Fibroblast of skin of left quadriceps (primary cell): ENCODE measurements around the gene GDPD5.
"Not testable (repeated sequence)": the region's sequence is repeated elsewhere in the genome, so short reads cannot be mapped to it uniquely, and the experiment has no call there.

ENCODE experiments used
- DNase-seq, 2 experiments: peaks; one replicate each; pipeline ENCODE4 v3.0.0-alpha.2; 2013; ENCODE audit warnings: low read depth in 2 of 2

The GDPD5 gene

GRCh38 chr11:75428989-75429640, 96.6 kb downstream of the GDPD5 start:
- DNase-seq: no peak

- peak; percentile 68 to 70 for DNase-seq
Measured at GRCh38 chr11:75428281-75428724, 97.4 kb downstream of the GDPD5 start.

- DNase-seq: no peak
Measured at GRCh38 chr11:75427181-75427580, 98.6 kb downstream of the GDPD5 start.

- no peak for DNase-seq
Measured at GRCh38 chr11:75426720-75427086, 99.0 kb downstream of the GDPD5 start.

- DNase-seq: no peak
Measured at GRCh38 chr11:75425422-75425821, 100.3 kb downstream of the GDPD5 start.

GRCh38 chr11:75424396-75424795, 101.3 kb downstream of the GDPD5 start:
- no peak for DNase-seq

- no peak for DNase-seq
Measured at GRCh38 chr11:75423721-75424120, 102.0 kb downstream of the GDPD5 start.

GRCh38 chr11:75422248-75423231, 103.2 kb downstream of the GDPD5 start:
- no peak for DNase-seq

- no peak for DNase-seq
Measured at GRCh38 chr11:75421902-75422247, 103.9 kb downstream of the GDPD5 start.

GRCh38 chr11:75421035-75421602, 104.6 kb downstream of the GDPD5 start:
- DNase-seq: no peak

- no peak for DNase-seq
Measured at GRCh38 chr11:75420224-75421034, 105.3 kb downstream of the GDPD5 start.

- DNase-seq: no peak
Measured at GRCh38 chr11:75413864-75414263, 111.9 kb downstream of the GDPD5 start.

- DNase-seq: not testable (repeated sequence)
Measured at GRCh38 chr11:75413146-75413545, 112.6 kb downstream of the GDPD5 start.

GRCh38 chr11:75409971-75410370, 115.8 kb downstream of the GDPD5 start:
- DNase-seq: not testable (repeated sequence)

- DNase-seq: no peak
Measured at GRCh38 chr11:75408957-75409219, 116.9 kb downstream of the GDPD5 start.

- no peak for DNase-seq
Measured at GRCh38 chr11:75406338-75406777, 119.4 kb downstream of the GDPD5 start.

- no peak for DNase-seq
Measured at GRCh38 chr11:75403983-75404658, 121.6 kb downstream of the GDPD5 start.

- no peak for DNase-seq
Measured at GRCh38 chr11:75403037-75403436, 122.7 kb downstream of the GDPD5 start.

GRCh38 chr11:75402002-75402773, 123.6 kb downstream of the GDPD5 start:
- DNase-seq: no peak

- no peak for DNase-seq
Measured at GRCh38 chr11:75400146-75400865, 125.4 kb downstream of the GDPD5 start.
